Measurements from ENCODE around the gene C16orf90. TPM values are rescaled to one million over a fixed set of nuclear protein-coding genes. Genes with fewer than 3 reads are reported as not detected.

C16orf90 gene
- total RNA-seq, 1 donor from 2014 or later, result not detected

DNA sequence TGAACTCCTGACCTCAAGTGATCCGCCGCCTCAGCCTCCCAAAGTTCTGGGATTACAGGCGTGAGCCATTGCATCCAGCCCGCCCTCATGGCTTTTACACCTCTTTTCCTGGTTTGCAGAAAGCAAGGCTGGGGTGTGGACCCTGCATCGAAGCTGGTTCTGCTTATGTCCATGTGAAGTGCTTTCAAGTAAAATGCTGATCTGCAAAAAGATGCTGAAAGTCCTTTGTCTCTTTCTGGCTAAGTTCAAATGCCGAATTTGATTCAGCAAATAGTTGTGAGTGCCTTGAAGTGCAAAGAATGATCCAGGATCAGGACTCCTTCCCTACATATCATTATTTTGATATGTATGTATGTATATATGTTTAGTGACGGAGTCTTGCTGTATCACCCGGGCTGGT is 34.7 kb downstream of the C16orf90 start:
- TF ChIP-seq, protein P1, sequence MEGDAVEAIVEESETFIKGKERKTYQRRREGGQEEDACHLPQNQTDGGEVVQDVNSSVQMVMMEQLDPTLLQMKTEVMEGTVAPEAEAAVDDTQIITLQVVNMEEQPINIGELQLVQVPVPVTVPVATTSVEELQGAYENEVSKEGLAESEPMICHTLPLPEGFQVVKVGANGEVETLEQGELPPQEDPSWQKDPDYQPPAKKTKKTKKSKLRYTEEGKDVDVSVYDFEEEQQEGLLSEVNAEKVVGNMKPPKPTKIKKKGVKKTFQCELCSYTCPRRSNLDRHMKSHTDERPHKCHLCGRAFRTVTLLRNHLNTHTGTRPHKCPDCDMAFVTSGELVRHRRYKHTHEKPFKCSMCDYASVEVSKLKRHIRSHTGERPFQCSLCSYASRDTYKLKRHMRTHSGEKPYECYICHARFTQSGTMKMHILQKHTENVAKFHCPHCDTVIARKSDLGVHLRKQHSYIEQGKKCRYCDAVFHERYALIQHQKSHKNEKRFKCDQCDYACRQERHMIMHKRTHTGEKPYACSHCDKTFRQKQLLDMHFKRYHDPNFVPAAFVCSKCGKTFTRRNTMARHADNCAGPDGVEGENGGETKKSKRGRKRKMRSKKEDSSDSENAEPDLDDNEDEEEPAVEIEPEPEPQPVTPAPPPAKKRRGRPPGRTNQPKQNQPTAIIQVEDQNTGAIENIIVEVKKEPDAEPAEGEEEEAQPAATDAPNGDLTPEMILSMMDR (IDR thresholded peaks at IDR 0.05; ENCODE audit: insufficient read depth, low read depth, low read length), result no peak
- no peak for TF ChIP-seq EZH2 (IDR thresholded peaks at IDR 0.05; ENCODE audit: insufficient read depth, low read length)
- no peak overlapping the region for H3K4me3 ChIP-seq (ENCODE audit: insufficient read depth, low read depth, low read length)
- peaks cover 69% of the 10 kb centered on the region for H4K20me1 ChIP-seq (ENCODE audit: insufficient read depth, low read length)
- DNase-seq (ENCODE audit: low read depth), result no peak
- H3K4me1 Mint-ChIP-seq (ENCODE audit: low read depth, unreplicated experiment), result peaks cover 38% of the 10 kb centered on the region
- H3K27ac Mint-ChIP-seq (ENCODE audit: unreplicated experiment), result no peak overlapping the region
- no peak overlapping the region for H2AFZ ChIP-seq (ENCODE audit: low read depth, low read length)
- H3K4me3 Mint-ChIP-seq (ENCODE audit: unreplicated experiment), result peak overlapping the region; percentile 68
- H3K4me2 ChIP-seq (ENCODE audit: low read length), result no peak overlapping the region
- no peaks in the 10 kb centered on the region for H3K36me3 ChIP-seq (ENCODE audit: insufficient read depth, low read length)
- peaks cover 74% of the 10 kb centered on the region for H3K79me2 ChIP-seq (ENCODE audit: insufficient read depth, low read length)
- H3K9me3 ChIP-seq (ENCODE audit: insufficient read depth, low read depth, low read length), result no peaks in the 10 kb centered on the region
- no peaks in the 10 kb centered on the region for H3K27me3 Mint-ChIP-seq (ENCODE audit: low read depth, unreplicated experiment)
- H3K9me3 Mint-ChIP-seq (ENCODE audit: unreplicated experiment), result no peaks in the 10 kb centered on the region
- H3K27me3 ChIP-seq (ENCODE audit: insufficient read depth, low read length), result no peaks in the 10 kb centered on the region
- H3K9ac ChIP-seq (ENCODE audit: low read length), result no peak overlapping the region
- H3K4me1 ChIP-seq (ENCODE audit: insufficient read depth, low read length), result peaks cover 24% of the 10 kb centered on the region
- no peak for FAIRE-seq
- peaks cover 3% of the 10 kb centered on the region for H3K36me3 Mint-ChIP-seq (ENCODE audit: low read depth, unreplicated experiment)
- H3K27ac ChIP-seq (ENCODE audit: low read depth, low read length), result no peak overlapping the region

DNA sequence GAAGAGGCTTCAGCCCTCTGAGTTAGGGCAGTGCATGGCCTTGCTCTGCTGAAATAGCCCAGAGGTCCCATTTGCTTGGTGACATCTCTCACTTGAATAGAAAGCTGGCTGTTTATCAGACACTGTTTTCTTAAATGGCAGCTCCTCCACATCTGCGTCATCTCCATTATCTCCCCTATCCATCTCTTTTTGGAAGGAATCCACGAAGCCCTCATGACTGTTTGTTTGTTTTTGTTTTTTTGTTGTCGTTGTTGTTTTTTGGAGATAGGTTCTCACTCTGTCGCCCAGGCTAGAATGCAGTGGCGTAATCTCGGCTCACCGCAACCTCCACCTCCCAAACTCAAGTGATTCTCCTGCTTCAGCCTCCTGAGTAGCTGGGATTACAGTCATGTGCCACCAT is 35.2 kb downstream of the C16orf90 start:
- DNase-seq (ENCODE audit: low read depth), result no peak
- Histone ChIP-seq H4K20me1 (ENCODE audit: insufficient read depth, low read length) (peaks cover 64% of the 10 kb centered on the region), H3K9me3 (ENCODE audit: insufficient read depth, low read depth, low read length) (no peaks in the 10 kb centered on the region), H3K9ac (ENCODE audit: low read length) (peak overlapping the region; percentile 93), H3K4me2 (ENCODE audit: low read length) (peak overlapping the region; percentile 93), H3K4me3 (ENCODE audit: insufficient read depth, low read depth, low read length) (peak overlapping the region; percentile 79), H2AFZ (ENCODE audit: low read depth, low read length) (no peak overlapping the region), H3K4me1 (ENCODE audit: insufficient read depth, low read length) (peaks cover 24% of the 10 kb centered on the region), H3K27me3 (ENCODE audit: insufficient read depth, low read length) (no peaks in the 10 kb centered on the region), H3K36me3 (ENCODE audit: insufficient read depth, low read length) (no peaks in the 10 kb centered on the region), H3K79me2 (ENCODE audit: insufficient read depth, low read length) (peaks cover 69% of the 10 kb centered on the region), H3K27ac (ENCODE audit: low read depth, low read length) (no peak overlapping the region)
- Mint-ChIP-seq H3K4me1 (ENCODE audit: low read depth, unreplicated experiment) (peaks cover 33% of the 10 kb centered on the region), H3K9me3 (ENCODE audit: unreplicated experiment) (no peaks in the 10 kb centered on the region), H3K27me3 (ENCODE audit: low read depth, unreplicated experiment) (no peaks in the 10 kb centered on the region), H3K27ac (ENCODE audit: unreplicated experiment) (no peak overlapping the region), H3K4me3 (ENCODE audit: unreplicated experiment) (peak overlapping the region; percentile 96), H3K36me3 (ENCODE audit: low read depth, unreplicated experiment) (peaks cover 3% of the 10 kb centered on the region)
- FAIRE-seq, result no peak
- TF ChIP-seq EZH2 (IDR thresholded peaks at IDR 0.05; ENCODE audit: insufficient read depth, low read length), result no peak
- TF ChIP-seq, protein P1 (IDR thresholded peaks at IDR 0.05; ENCODE audit: insufficient read depth, low read depth, low read length), result no peak

DNA sequence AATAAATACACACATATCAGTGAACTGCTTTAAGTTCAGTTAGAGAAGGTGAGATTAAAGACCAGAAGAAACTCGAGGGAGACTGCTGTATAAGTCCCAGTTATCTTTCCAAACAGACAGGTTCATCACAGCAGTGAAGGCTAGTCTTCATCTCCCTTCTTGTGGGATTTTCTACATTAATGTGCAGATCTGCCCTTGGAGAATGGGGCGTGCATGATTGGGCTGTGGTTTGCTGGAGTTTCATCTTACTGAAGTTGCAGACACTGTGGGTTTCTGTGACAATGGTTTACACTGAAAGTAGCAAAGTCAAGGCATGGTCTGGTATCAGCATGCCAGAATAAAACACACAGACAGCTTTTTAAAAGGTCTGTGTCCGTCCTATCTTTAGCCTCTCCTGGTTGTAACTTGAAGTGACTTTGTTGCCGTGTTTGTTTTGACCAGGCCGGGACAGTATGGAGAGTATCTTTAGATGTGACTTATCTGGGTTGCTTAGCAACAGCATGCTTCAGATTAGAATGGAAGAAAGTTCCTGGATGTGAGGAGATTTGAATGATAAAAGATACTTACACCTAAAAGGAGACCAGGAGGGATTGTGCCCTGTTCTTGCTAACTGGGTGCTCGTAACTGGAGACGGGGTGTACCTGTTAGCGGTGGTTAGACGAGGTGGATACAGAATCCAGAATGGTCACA is 35.7 kb downstream of the C16orf90 start:
- FAIRE-seq, result no peak
- H3K79me2 ChIP-seq (ENCODE audit: insufficient read depth, low read length), result peaks cover 64% of the 10 kb centered on the region
- H3K27ac ChIP-seq (ENCODE audit: low read depth, low read length), result no peak overlapping the region
- H3K27me3 ChIP-seq (ENCODE audit: insufficient read depth, low read length), result no peaks in the 10 kb centered on the region
- H2AFZ ChIP-seq (ENCODE audit: low read depth, low read length), result no peak overlapping the region
- peaks cover 59% of the 10 kb centered on the region for H4K20me1 ChIP-seq (ENCODE audit: insufficient read depth, low read length)
- peaks cover 24% of the 10 kb centered on the region for H3K4me1 ChIP-seq (ENCODE audit: insufficient read depth, low read length)
- Mint-ChIP-seq H3K4me1 (ENCODE audit: low read depth, unreplicated experiment) (peaks cover 30% of the 10 kb centered on the region), H3K4me3 (ENCODE audit: unreplicated experiment) (peak overlapping the region; percentile 96), H3K36me3 (ENCODE audit: low read depth, unreplicated experiment) (peaks cover 3% of the 10 kb centered on the region), H3K27ac (ENCODE audit: unreplicated experiment) (peak overlapping the region; percentile 94), H3K9me3 (ENCODE audit: unreplicated experiment) (no peaks in the 10 kb centered on the region), H3K27me3 (ENCODE audit: low read depth, unreplicated experiment) (no peaks in the 10 kb centered on the region)
- H3K4me2 ChIP-seq (ENCODE audit: low read length), result peak overlapping the region; percentile 93
- DNase-seq (ENCODE audit: low read depth), result peak; percentile 12
- no peak for TF ChIP-seq EZH2 (IDR thresholded peaks at IDR 0.05; ENCODE audit: insufficient read depth, low read length)
- TF ChIP-seq, protein P1 (IDR thresholded peaks at IDR 0.05; ENCODE audit: insufficient read depth, low read depth, low read length), result no peak
- H3K9ac ChIP-seq (ENCODE audit: low read length), result peak overlapping the region; percentile 93
- no peaks in the 10 kb centered on the region for H3K36me3 ChIP-seq (ENCODE audit: insufficient read depth, low read length)
- H3K9me3 ChIP-seq (ENCODE audit: insufficient read depth, low read depth, low read length), result no peaks in the 10 kb centered on the region
- H3K4me3 ChIP-seq (ENCODE audit: insufficient read depth, low read depth, low read length), result peak overlapping the region; percentile 79

Data from astrocyte (in vitro differentiated cells and primary cell).